Measurements from ENCODE around the gene GNG13. TPM values are rescaled to one million over a fixed set of nuclear protein-coding genes. Genes with fewer than 3 reads are reported as not detected.

GNG13 gene
- total RNA-seq, 3 donors from 2014 or later = not detected

- no peak for DNase-seq (ENCODE audit: low spot score in 2 of 2)
- no peaks in the 10 kb centered on the region for H3K36me3 ChIP-seq
- H3K27me3 ChIP-seq = peaks cover 3 to 40% of the 10 kb centered on the region in 2 donors
- no peaks in the 10 kb centered on the region for H3K9me3 ChIP-seq
- no peaks in the 10 kb centered on the region for H3K4me1 ChIP-seq
- no peak overlapping the region for H3K4me3 ChIP-seq
- H3K27ac ChIP-seq = no peak overlapping the region
- intact Hi-C loops (cut with DNase I; ENCODE audit: low total_unique reads) = no loop called here
- TF ChIP-seq POLR2A (IDR thresholded peaks at IDR 0.05) (no peak), CTCF (IDR thresholded peaks at IDR 0.05) (no peak), POLR2AphosphoS5 (IDR thresholded peaks at IDR 0.05) (no peak)
Observed at GRCh38 chr16:768428-768827, 32.1 kb downstream of the GNG13 start.

- Histone ChIP-seq H3K27me3 (peaks cover 3 to 41% of the 10 kb centered on the region in 2 donors), H3K9me3 (no peaks in the 10 kb centered on the region), H3K4me1 (no peaks in the 10 kb centered on the region), H3K36me3 (no peaks in the 10 kb centered on the region), H3K4me3 (no peak overlapping the region), H3K27ac (no peak overlapping the region)
- TF ChIP-seq POLR2A (IDR thresholded peaks at IDR 0.05) = no peak
- no peak for TF ChIP-seq CTCF (IDR thresholded peaks at IDR 0.05)
- TF ChIP-seq POLR2AphosphoS5 (IDR thresholded peaks at IDR 0.05) = no peak
- DNase-seq (ENCODE audit: low spot score in 2 of 2) = no peak
- intact Hi-C loops (cut with DNase I; ENCODE audit: low total_unique reads) = no loop called here
Observed at GRCh38 chr16:767743-768235, 32.7 kb downstream of the GNG13 start.

- DNase-seq (ENCODE audit: low spot score in 2 of 2) = no peak
- intact Hi-C loops (cut with DNase I; ENCODE audit: low total_unique reads) = no loop called here
- peaks cover 3 to 48% of the 10 kb centered on the region in 2 donors for H3K27me3 ChIP-seq
- no peak overlapping the region for H3K4me3 ChIP-seq
- no peaks in the 10 kb centered on the region for H3K36me3 ChIP-seq
- no peak for TF ChIP-seq POLR2AphosphoS5 (IDR thresholded peaks at IDR 0.05)
- TF ChIP-seq POLR2A (IDR thresholded peaks at IDR 0.05) = no peak
- no peak for TF ChIP-seq CTCF (IDR thresholded peaks at IDR 0.05)
- no peaks in the 10 kb centered on the region for H3K4me1 ChIP-seq
- no peaks in the 10 kb centered on the region for H3K9me3 ChIP-seq
- H3K27ac ChIP-seq = no peak overlapping the region
Observed at GRCh38 chr16:766820-767640, 33.5 kb downstream of the GNG13 start.

- H3K27me3 ChIP-seq = peaks cover 3 to 54% of the 10 kb centered on the region in 2 donors
- no peaks in the 10 kb centered on the region for H3K36me3 ChIP-seq
- H3K9me3 ChIP-seq = no peaks in the 10 kb centered on the region
- DNase-seq (ENCODE audit: low spot score in 2 of 2) = no peak
- H3K27ac ChIP-seq = no peak overlapping the region
- TF ChIP-seq POLR2A (IDR thresholded peaks at IDR 0.05) = no peak
- TF ChIP-seq POLR2AphosphoS5 (IDR thresholded peaks at IDR 0.05) = no peak
- TF ChIP-seq CTCF (IDR thresholded peaks at IDR 0.05) = no peak
- H3K4me1 ChIP-seq = no peaks in the 10 kb centered on the region
- intact Hi-C loops (cut with DNase I; ENCODE audit: low total_unique reads) = no loop called here
- no peak overlapping the region for H3K4me3 ChIP-seq
Observed at GRCh38 chr16:766008-766819, 34.3 kb downstream of the GNG13 start.

- TF ChIP-seq POLR2AphosphoS5 (IDR thresholded peaks at IDR 0.05) = no peak
- no peak for TF ChIP-seq POLR2A (IDR thresholded peaks at IDR 0.05)
- TF ChIP-seq CTCF (IDR thresholded peaks at IDR 0.05) = no peak
- DNase-seq (ENCODE audit: low spot score in 2 of 2) = no peak
- Histone ChIP-seq H3K27me3 (peaks cover 3 to 59% of the 10 kb centered on the region in 2 donors), H3K4me3 (no peak overlapping the region), H3K4me1 (no peaks in the 10 kb centered on the region), H3K9me3 (no peaks in the 10 kb centered on the region), H3K27ac (no peak overlapping the region), H3K36me3 (no peaks in the 10 kb centered on the region)
- intact Hi-C loops (cut with DNase I; ENCODE audit: low total_unique reads) = no loop called here
Observed at GRCh38 chr16:765488-765865, 35.1 kb downstream of the GNG13 start.
